HUES48 (cell line): ENCODE data around the gene MRPS22.
"Not testable (repeated sequence)": the region's sequence is repeated elsewhere in the genome, so short reads cannot be mapped to it uniquely, and the experiment has no call there.

Source experiments
- H3K27ac ChIP-seq: one replicate; pipeline ENCODE4 v1.7.0; 2013; ENCODE audit warnings: low read depth, low read length, inconsistent platforms
- H3K27me3 ChIP-seq: 2 replicates; pipeline ENCODE4 v1.6.1; 2013; ENCODE audit warnings: mild to moderate bottlenecking, low read length; ENCODE audit not compliant: control insufficient read depth, insufficient read depth
- H3K36me3 ChIP-seq: 2 replicates; pipeline ENCODE4 v1.6.1; 2013; ENCODE audit warnings: low read length; ENCODE audit not compliant: control insufficient read depth, insufficient read depth
- H3K4me1 ChIP-seq: 2 replicates; pipeline ENCODE4 v1.6.1; 2013; ENCODE audit warnings: mild to moderate bottlenecking, low read length; ENCODE audit not compliant: control insufficient read depth, insufficient read depth
- H3K4me3 ChIP-seq: 2 replicates; pipeline ENCODE4 v1.5.1; 2013; ENCODE audit warnings: mild to moderate bottlenecking, low read depth, low read length
- H3K9ac ChIP-seq: 2 replicates; pipeline ENCODE4 v1.6.1; 2013; ENCODE audit warnings: mild to moderate bottlenecking, low read depth, low read length, moderate library complexity
- H3K9me3 ChIP-seq: 2 replicates; pipeline ENCODE4 v1.6.1; 2013; ENCODE audit warnings: low read length; ENCODE audit not compliant: control insufficient read depth, insufficient read depth

The MRPS22 gene

DNA sequence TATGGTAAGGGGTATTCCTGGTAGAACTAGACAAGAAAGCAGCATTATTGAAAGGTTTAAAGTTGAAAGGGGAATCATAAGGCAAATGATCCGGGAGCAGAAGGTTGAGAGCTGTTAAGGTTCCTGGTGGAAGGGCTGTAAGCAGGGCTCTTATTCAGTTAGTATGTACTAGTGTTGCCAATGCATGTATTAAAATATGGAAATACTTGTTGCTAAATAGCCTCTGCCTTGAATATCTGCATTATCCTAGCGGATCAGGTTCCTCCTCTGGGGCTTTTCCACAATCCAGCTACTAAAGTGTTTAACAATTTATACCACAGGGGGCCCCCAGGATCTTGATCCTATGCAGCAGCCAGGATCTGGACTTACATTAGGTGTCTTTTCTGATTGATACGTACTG is 52.9 kb downstream of the MRPS22 start:
- H3K27me3 ChIP-seq, result no peaks in the 10 kb centered on the region
- no peaks in the 10 kb centered on the region for H3K9me3 ChIP-seq
- no peaks in the 10 kb centered on the region for H3K4me1 ChIP-seq
- no peak overlapping the region for H3K27ac ChIP-seq
- no peaks in the 10 kb centered on the region for H3K36me3 ChIP-seq
- H3K9ac ChIP-seq, result no peak overlapping the region
- no peak overlapping the region for H3K4me3 ChIP-seq

DNA sequence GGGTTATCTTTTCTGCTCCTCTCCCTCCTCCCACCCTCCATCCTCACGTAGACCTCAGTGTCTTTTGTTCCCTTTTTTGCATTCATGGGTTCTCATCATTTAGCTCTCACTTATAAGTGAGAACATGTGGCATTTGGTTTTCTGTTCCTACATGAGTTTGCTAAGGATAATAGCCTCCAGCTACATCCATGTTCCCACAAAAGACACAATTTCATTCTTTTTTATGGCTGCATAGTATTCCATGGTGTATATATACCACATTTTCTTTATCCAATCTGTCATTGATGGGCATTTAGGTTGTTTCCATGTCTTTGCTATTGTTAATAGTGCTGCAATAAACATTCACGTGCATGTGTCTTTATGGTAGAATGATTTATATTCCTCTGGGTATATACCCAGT is 57.3 kb downstream of the MRPS22 start:
- H3K4me1 ChIP-seq, H3K27me3 ChIP-seq, H3K9me3 ChIP-seq, H3K9ac ChIP-seq, H3K27ac ChIP-seq, H3K36me3 ChIP-seq, H3K4me3 ChIP-seq: not testable (repeated sequence)
